Left renal pelvis (tissue), 4 donors: Measurements from ENCODE around the gene OIT3. TPM values are rescaled to one million over a fixed set of nuclear protein-coding genes. Genes with fewer than 3 reads are reported as not detected.

ENCODE experiments used
- DNase-seq, 4 donors: peaks; one replicate each; pipeline ENCODE4 v3.0.0-alpha.2; 2013; ENCODE audit warnings: low read depth in 4 of 4, low spot score in 3 of 4
- polyA plus RNA-seq, 4 donors: library from polyadenylated mRNA; unstranded; fragments of 120-200 nt; gene quantifications; one replicate each; pipeline ENCODE4 v1.2.1, GENCODE V29; 2013; ENCODE audit not compliant: insufficient read length in 4 of 4

The OIT3 gene
- 1 to 10 TPM; 2.0 to 3.8 (median 3.0) TPM for polyA plus RNA-seq

- no peak for DNase-seq
Observed at GRCh38 chr10:72893136-72893798, at the start of gene OIT3. OIT3 (plus strand) TSS chr10:72893739; CDS start chr10:72893799, 60 bp downstream.

- DNase-seq = no peak
Observed at GRCh38 chr10:72846238-72846637, 47.3 kb upstream of the OIT3 start.

- no peak for DNase-seq
Observed at GRCh38 chr10:72847681-72848080, 45.9 kb upstream of the OIT3 start.

- DNase-seq = no peak
Observed at GRCh38 chr10:72850861-72851260, 42.7 kb upstream of the OIT3 start.

- DNase-seq = no peak
Observed at GRCh38 chr10:72851509-72851908, 42.0 kb upstream of the OIT3 start.

GRCh38 chr10:72852508-72852907 is 41.0 kb upstream of the OIT3 start:
- no peak for DNase-seq

GRCh38 chr10:72855129-72855528 is 38.4 kb upstream of the OIT3 start:
- no peak for DNase-seq

- no peak for DNase-seq
Observed at GRCh38 chr10:72855790-72856189, 37.7 kb upstream of the OIT3 start.

- DNase-seq = no peak
Observed at GRCh38 chr10:72858067-72858466, 35.5 kb upstream of the OIT3 start.

GRCh38 chr10:72862957-72863356 is 30.6 kb upstream of the OIT3 start:
- no peak for DNase-seq

GRCh38 chr10:72875250-72876055 is 18.1 kb upstream of the OIT3 start:
- peak in 3 of 4 donors; percentile 5 to 12 (median 7) for DNase-seq

- DNase-seq = no peak
Observed at GRCh38 chr10:72879245-72879644, 14.3 kb upstream of the OIT3 start.

GRCh38 chr10:72881291-72881690 is 12.2 kb upstream of the OIT3 start:
- no peak for DNase-seq

- no peak for DNase-seq
Observed at GRCh38 chr10:72883861-72884260, 9.7 kb upstream of the OIT3 start.

GRCh38 chr10:72885953-72886352 is 7.6 kb upstream of the OIT3 start:
- DNase-seq = no peak

GRCh38 chr10:72886621-72887020 is 6.9 kb upstream of the OIT3 start:
- no peak for DNase-seq

GRCh38 chr10:72887043-72887442 is 6.5 kb upstream of the OIT3 start:
- no peak for DNase-seq

GRCh38 chr10:72888151-72888638 is 5.3 kb upstream of the OIT3 start:
- no peak for DNase-seq

GRCh38 chr10:72889391-72889831 is 4.1 kb upstream of the OIT3 start:
- no peak for DNase-seq

GRCh38 chr10:72890086-72890485 is 3.5 kb upstream of the OIT3 start:
- no peak for DNase-seq

- DNase-seq = no peak
Observed at GRCh38 chr10:72895236-72895850, 1.8 kb downstream of the OIT3 start.
